Endothelial cell of umbilical vein (primary cell): ENCODE results near the gene DIP2C. TPM values are rescaled to one million over a fixed set of nuclear protein-coding genes. Genes with fewer than 3 reads are reported as not detected.

Experiments used
- BruUV-seq: library from RNA; stranded (reverse); fragments of 400-500 nt; replicated peaks from 2 replicates; lab custom pipeline; 2021; lab: Mats Ljungman, UMichigan
- CTCF ChIA-PET: fragments of 300-600, 350-600 bp; sonication (Branson Sonifier 250); formaldehyde crosslinking; loops from one replicate; lab custom pipeline; 2021; ENCODE audit warnings: antibody characterized with exemption, inconsistent platforms; lab: Charles Lee
- POLR2A ChIA-PET: fragments of 300-600, 350-600 bp; sonication (Branson Sonifier 250); formaldehyde crosslinking; loops from one replicate; lab custom pipeline; 2021; ENCODE audit warnings: antibody characterized with exemption, inconsistent platforms; lab: Charles Lee
- DNase-seq: peaks from one replicate; pipeline ENCODE4 v3.0.0-alpha.2; 2011; ENCODE audit warnings: low read depth, low spot score
- FAIRE-seq: peaks from 2 replicates; lab custom pipeline; 2011; peaks lifted over from hg19 to GRCh38; lab: Jason Lieb, UNC
- H2AFZ ChIP-seq: 2 replicates; pipeline ENCODE4 v1.6.0; 2012; ENCODE audit warnings: low read depth, low read length, control low read depth, inconsistent platforms
- H3K27ac ChIP-seq: 2 replicates; pipeline ENCODE4 v1.5.1; 2011; ENCODE audit warnings: low read depth, mild to moderate bottlenecking, control low read depth, low read length, moderate library complexity; ENCODE audit not compliant: insufficient read depth
- H3K27me3 ChIP-seq, 2 experiments: 2 replicates each; pipeline versions ENCODE4 v1.6.0 to v1.6.1; 2011; ENCODE audit warnings: low read length in 2 of 2, mixed read lengths in 1 of 2; ENCODE audit not compliant: control insufficient read depth in 2 of 2, insufficient read depth in 2 of 2
- H3K36me3 ChIP-seq, 2 experiments: 2 replicates in 1 of 2; 3 replicates in 1 of 2; pipeline ENCODE4 v1.5.1; 2011; ENCODE audit warnings: low read length in 2 of 2, mild to moderate bottlenecking in 1 of 2, moderate library complexity in 1 of 2; ENCODE audit not compliant: control insufficient read depth in 2 of 2, insufficient read depth in 2 of 2; ENCODE audit errors: extremely low read depth in 1 of 2
- H3K4me1 ChIP-seq: 3 replicates; pipeline ENCODE4 v1.5.1; 2011; ENCODE audit warnings: mild to moderate bottlenecking, low read length; ENCODE audit not compliant: control insufficient read depth, insufficient read depth; ENCODE audit errors: extremely low read depth
- H3K4me2 ChIP-seq: 2 replicates; pipeline ENCODE4 v1.6.1; 2011; ENCODE audit warnings: low read length, control low read depth, mixed read lengths; ENCODE audit not compliant: insufficient read depth
- H3K4me3 ChIP-seq, 3 experiments: fragments of 200-600 bp in 1 of 3; sonication (generic), shearing (Covaris generic) in 1 of 3; replicated peaks in 1 of 3; 2 replicates each; pipeline ENCODE4 v1.5.1; 2011 to 2016; ENCODE audit warnings: control low read depth in 3 of 3, low read length in 3 of 3, mild to moderate bottlenecking in 2 of 3, inconsistent platforms in 1 of 3, low read depth in 1 of 3, moderate library complexity in 1 of 3; ENCODE audit not compliant: insufficient read depth in 1 of 3
- H3K79me2 ChIP-seq: 2 replicates; pipeline ENCODE4 v1.6.0; 2012; ENCODE audit warnings: low read length, inconsistent platforms; ENCODE audit not compliant: control insufficient read depth, insufficient read depth
- H3K9ac ChIP-seq: replicated peaks from 2 replicates; pipeline ENCODE3; 2011; ENCODE audit warnings: low read length, control low read depth; ENCODE audit not compliant: insufficient read depth; ENCODE audit errors: extremely low read depth
- H3K9me1 ChIP-seq: replicated peaks from 3 replicates; pipeline ENCODE4 v1.6.0; 2011; ENCODE audit warnings: mild to moderate bottlenecking, low read length; ENCODE audit not compliant: control insufficient read depth, insufficient read depth; ENCODE audit errors: extremely low read depth
- H3K9me3 ChIP-seq: replicated peaks from 2 replicates; pipeline ENCODE4 v1.5.1; 2012; ENCODE audit warnings: low read length, inconsistent platforms; ENCODE audit not compliant: control insufficient read depth, insufficient read depth
- H4K20me1 ChIP-seq: replicated peaks from 2 replicates; pipeline ENCODE3; 2011; ENCODE audit warnings: mild to moderate bottlenecking, low read length; ENCODE audit not compliant: control insufficient read depth, insufficient read depth; ENCODE audit errors: extremely low read depth
- CTCF ChIP-seq, 2 donors: IDR thresholded peaks; 1 replicate in 1 of 2; 2 replicates in 1 of 2; pipeline ENCODE4 v1.5.1; 2011; ENCODE audit warnings: low read length in 2 of 2, mild to moderate bottlenecking in 2 of 2, moderate library complexity in 2 of 2, control low read depth in 1 of 2, inconsistent platforms in 1 of 2, low read depth in 1 of 2; ENCODE audit not compliant: insufficient read depth in 1 of 2; ENCODE audit errors: extremely low read depth in 1 of 2
- EZH2 ChIP-seq: IDR thresholded peaks from 2 replicates; pipeline ENCODE4 v1.6.1; 2012; ENCODE audit warnings: borderline replicate concordance, low read depth, mild to moderate bottlenecking, moderate library complexity, low read length, inconsistent platforms; ENCODE audit not compliant: severe bottlenecking
- GATA2 ChIP-seq: IDR thresholded peaks from 2 replicates; pipeline ENCODE4 v1.7.0; 2011; ENCODE audit warnings: low read depth, mild to moderate bottlenecking, moderate library complexity, mixed read lengths, low read length; ENCODE audit not compliant: insufficient read length, insufficient read depth
- JUN ChIP-seq: IDR thresholded peaks from 2 replicates; pipeline ENCODE4 v1.6.1; 2011; ENCODE audit warnings: borderline replicate concordance, low read depth; ENCODE audit not compliant: insufficient read length, insufficient read depth
- MAX ChIP-seq: IDR thresholded peaks from 2 replicates; pipeline ENCODE4 v1.6.1; 2011; ENCODE audit not compliant: insufficient read depth, insufficient read length
- MYC ChIP-seq: IDR thresholded peaks from one replicate; pipeline ENCODE4 v1.6.1; 2011; ENCODE audit warnings: mild to moderate bottlenecking, low read depth, low read length
- POLR2A ChIP-seq: IDR thresholded peaks from 2 replicates; pipeline ENCODE4 v1.6.1; 2012; ENCODE audit warnings: low read depth, mild to moderate bottlenecking, control low read depth, low read length
- POLR2AphosphoS5 ChIP-seq: IDR thresholded peaks from 2 replicates; pipeline ENCODE4 v1.6.1; 2012; ENCODE audit warnings: low read depth, mild to moderate bottlenecking, control low read depth, low read length, moderate library complexity; ENCODE audit not compliant: insufficient read depth
- dilution Hi-C: fragments of 300-500 bp; cut with MboI; formaldehyde crosslinking; loops from one replicate; pipeline ENCODE4 v1.15.0; 2019; ENCODE audit warnings: low sequenced_read_pairs; ENCODE audit not compliant: extremely low pct_ligation_motif_present
- intact Hi-C: fragments of 100-400 bp; cut with micrococcal nuclease; formaldehyde crosslinking; loops from one replicate; pipeline ENCODE4 v1.10.0; 2022
- polyA plus RNA-seq, 4 experiments: library from polyadenylated mRNA; depleted of rRNA in 3 of 4; stranded (reverse) in 3 of 4; unstranded in 1 of 4; fragments of >200 nt; gene quantifications; 2 replicates each; pipeline versions ENCODE4 v1.2.1 to v1.2.3, GENCODE V29; 2011 to 2012; ENCODE audit warnings: missing spikeins in 1 of 4
- total RNA-seq: library from RNA; stranded (reverse); gene quantifications from 2 replicates; pipeline ENCODE4 v1.2.3, GENCODE V29; 2021

The DIP2C gene
- total and polyA plus RNA-seq, 2 donors (not counting 3 experiments of a cell fraction or from before 2014, with no cell fraction given), result 3.6 to 10.7 TPM

- H3K9me3 ChIP-seq, result no peaks in the 10 kb centered on the region
- intact Hi-C loops (no loop called here), dilution Hi-C loops (no loop called here)
- no peaks in the 10 kb centered on the region for H3K79me2 ChIP-seq
- H3K36me3 ChIP-seq, result no peaks in the 10 kb centered on the region
- DNase-seq (no peak), FAIRE-seq (no peak)
- CTCF ChIA-PET, result no interaction called here
- BruUV-seq, result no TSS peak
- H3K9ac ChIP-seq, result no peak overlapping the region
- no peak overlapping the region for H3K4me2 ChIP-seq
- no peak overlapping the region for H3K27ac ChIP-seq
- H3K27me3 ChIP-seq, result no peaks in the 10 kb centered on the region
- POLR2A ChIA-PET, result no interaction called here
- no peaks in the 10 kb centered on the region for H4K20me1 ChIP-seq
- H3K4me1 ChIP-seq, result no peaks in the 10 kb centered on the region
- H2AFZ ChIP-seq, result no peak overlapping the region
- no peaks in the 10 kb centered on the region for H3K9me1 ChIP-seq
- no peak for TF ChIP-seq JUN
- TF ChIP-seq EZH2, result no peak
- no peak for TF ChIP-seq GATA2
- TF ChIP-seq MYC, result no peak
- TF ChIP-seq MAX, result no peak
- TF ChIP-seq POLR2A, result no peak
- TF ChIP-seq CTCF (IDR thresholded peaks at IDR 0.05; ENCODE audit: extremely low read depth in 1 of 2, insufficient read depth in 1 of 2, low read depth in 1 of 2, low read length in 2 of 2), result no peak
- no peak for TF ChIP-seq POLR2AphosphoS5
- H3K4me3 ChIP-seq, result no peak overlapping the region
Measured at GRCh38 chr10:282294-283139, 407.0 kb downstream of the DIP2C start.
